ENCODE results near the gene PPEF1. TPM values are rescaled to one million over a fixed set of nuclear protein-coding genes. Genes with fewer than 3 reads are reported as not detected.

The PPEF1 gene
- total RNA-seq, 1 experiment from 2014 or later, result 0.54 TPM

DNA sequence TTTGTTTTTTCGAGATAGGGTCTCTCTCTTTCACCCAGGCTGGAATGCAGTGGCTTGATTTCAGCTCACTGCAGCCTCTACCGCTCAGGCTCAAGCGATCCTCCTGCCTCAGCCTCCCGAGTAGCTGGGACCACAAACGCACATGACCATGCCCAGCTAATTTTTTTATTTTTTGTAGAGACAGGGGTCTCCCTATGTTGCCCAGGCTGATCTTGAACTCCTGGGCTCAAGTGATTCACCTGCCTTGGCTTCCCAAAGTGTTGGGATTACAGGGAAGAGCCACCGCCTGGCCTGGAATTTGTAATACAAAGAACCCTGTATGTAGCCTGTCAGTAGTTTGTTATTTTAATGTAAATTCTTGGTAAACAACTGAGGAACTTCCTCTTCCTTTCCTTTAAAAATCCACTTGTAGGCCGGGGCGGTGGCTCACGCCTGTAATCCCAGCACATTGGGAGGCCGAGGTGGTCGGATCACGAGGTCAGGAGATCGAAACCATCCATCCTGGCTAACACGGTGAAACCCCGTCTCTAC, 157.0 kb downstream of the PPEF1 start:
- no peak overlapping the region for H3K27ac Mint-ChIP-seq (ENCODE audit: unreplicated experiment)
- H3K36me3 ChIP-seq (ENCODE audit: control insufficient read depth, insufficient read depth, low read length), result no peaks in the 10 kb centered on the region
- intact Hi-C loops (cut with micrococcal nuclease; ENCODE audit: unreplicated experiment), result no loop called here
- no peaks in the 10 kb centered on the region for H3K9me3 Mint-ChIP-seq (ENCODE audit: unreplicated experiment)
- H3K27me3 ChIP-seq (replicated peaks; ENCODE audit: control insufficient read depth, insufficient read depth, low read length), result no peaks in the 10 kb centered on the region
- peaks cover 12% of the 10 kb centered on the region for H3K4me1 Mint-ChIP-seq (ENCODE audit: low read depth, unreplicated experiment)
- BruUV-seq (replicated peaks), result no TSS peak
- no peaks in the 10 kb centered on the region for H3K36me3 Mint-ChIP-seq (ENCODE audit: insufficient read depth, unreplicated experiment)
- no peaks in the 10 kb centered on the region for H3K27me3 Mint-ChIP-seq (ENCODE audit: insufficient read depth, unreplicated experiment)
- CTCF ChIA-PET, result no interaction called here
- no peak overlapping the region for H3K4me3 ChIP-seq (ENCODE audit: low read depth, low read length)
- H3K4me3 Mint-ChIP-seq (ENCODE audit: unreplicated experiment), result no peak overlapping the region
- H3K4me1 ChIP-seq, result no peaks in the 10 kb centered on the region
- H3K9me3 ChIP-seq, result no peaks in the 10 kb centered on the region
- DNase-seq, result no peak
- POLR2A ChIA-PET, result no interaction called here
- TF ChIP-seq, protein P1, sequence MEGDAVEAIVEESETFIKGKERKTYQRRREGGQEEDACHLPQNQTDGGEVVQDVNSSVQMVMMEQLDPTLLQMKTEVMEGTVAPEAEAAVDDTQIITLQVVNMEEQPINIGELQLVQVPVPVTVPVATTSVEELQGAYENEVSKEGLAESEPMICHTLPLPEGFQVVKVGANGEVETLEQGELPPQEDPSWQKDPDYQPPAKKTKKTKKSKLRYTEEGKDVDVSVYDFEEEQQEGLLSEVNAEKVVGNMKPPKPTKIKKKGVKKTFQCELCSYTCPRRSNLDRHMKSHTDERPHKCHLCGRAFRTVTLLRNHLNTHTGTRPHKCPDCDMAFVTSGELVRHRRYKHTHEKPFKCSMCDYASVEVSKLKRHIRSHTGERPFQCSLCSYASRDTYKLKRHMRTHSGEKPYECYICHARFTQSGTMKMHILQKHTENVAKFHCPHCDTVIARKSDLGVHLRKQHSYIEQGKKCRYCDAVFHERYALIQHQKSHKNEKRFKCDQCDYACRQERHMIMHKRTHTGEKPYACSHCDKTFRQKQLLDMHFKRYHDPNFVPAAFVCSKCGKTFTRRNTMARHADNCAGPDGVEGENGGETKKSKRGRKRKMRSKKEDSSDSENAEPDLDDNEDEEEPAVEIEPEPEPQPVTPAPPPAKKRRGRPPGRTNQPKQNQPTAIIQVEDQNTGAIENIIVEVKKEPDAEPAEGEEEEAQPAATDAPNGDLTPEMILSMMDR (IDR thresholded peaks at IDR 0.05; ENCODE audit: insufficient read depth in 1 of 2, low read depth in 1 of 2, low read length in 1 of 2, severe bottlenecking in 1 of 2, unreplicated experiment in 1 of 2), result no peak

DNA sequence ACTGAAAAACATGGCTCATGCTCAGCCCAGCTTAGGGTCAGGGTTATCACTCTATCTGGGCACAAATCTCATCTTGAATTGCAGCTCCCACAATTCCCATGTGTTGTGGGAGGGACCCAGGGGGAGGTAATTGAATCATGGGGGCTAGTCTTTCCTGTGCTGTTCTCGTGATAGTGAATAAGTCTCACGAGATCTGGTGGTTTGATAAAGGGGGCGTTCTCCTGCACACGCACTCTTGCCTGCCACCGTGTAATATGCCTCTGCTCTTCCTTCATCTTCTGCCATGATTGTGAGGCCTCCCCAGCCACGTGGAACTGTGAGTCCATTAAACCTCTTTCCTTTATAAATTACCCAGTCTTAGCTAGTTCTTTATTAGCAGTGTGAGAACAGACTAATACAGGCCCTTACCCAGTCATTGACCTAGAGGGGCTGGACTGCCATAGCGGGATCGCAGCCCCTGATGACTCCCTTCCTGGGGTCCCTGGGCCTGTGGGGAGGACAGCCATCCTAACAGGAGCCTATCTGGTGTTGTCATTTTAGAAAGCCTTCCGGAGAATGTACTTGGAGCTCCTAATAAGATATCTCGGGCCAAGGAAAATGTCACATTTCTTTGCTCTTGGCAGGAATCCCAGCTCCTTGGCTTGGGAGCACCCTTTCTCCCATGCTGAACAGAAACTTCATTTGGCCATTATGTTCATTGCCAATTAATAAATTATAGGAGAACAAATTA, 163.9 kb downstream of the PPEF1 start:
- intact Hi-C loops (cut with micrococcal nuclease; ENCODE audit: unreplicated experiment), result no loop called here
- no peaks in the 10 kb centered on the region for H3K27me3 Mint-ChIP-seq (ENCODE audit: insufficient read depth, unreplicated experiment)
- no peaks in the 10 kb centered on the region for H3K36me3 Mint-ChIP-seq (ENCODE audit: insufficient read depth, unreplicated experiment)
- no peak overlapping the region for H3K4me3 Mint-ChIP-seq (ENCODE audit: unreplicated experiment)
- ChIA-PET CTCF (no interaction called here), POLR2A (no interaction called here)
- TF ChIP-seq, protein P1 (IDR thresholded peaks at IDR 0.05; ENCODE audit: insufficient read depth in 1 of 2, low read depth in 1 of 2, low read length in 1 of 2, severe bottlenecking in 1 of 2, unreplicated experiment in 1 of 2), result no peak
- Histone ChIP-seq H3K36me3 (ENCODE audit: control insufficient read depth, insufficient read depth, low read length) (no peaks in the 10 kb centered on the region), H3K9me3 (no peaks in the 10 kb centered on the region), H3K4me1 (no peaks in the 10 kb centered on the region), H3K27me3 (replicated peaks; ENCODE audit: control insufficient read depth, insufficient read depth, low read length) (no peaks in the 10 kb centered on the region), H3K4me3 (ENCODE audit: low read depth, low read length) (no peak overlapping the region)
- H3K9me3 Mint-ChIP-seq (ENCODE audit: unreplicated experiment), result no peaks in the 10 kb centered on the region
- peaks cover 6% of the 10 kb centered on the region for H3K4me1 Mint-ChIP-seq (ENCODE audit: low read depth, unreplicated experiment)
- BruUV-seq (replicated peaks), result no TSS peak
- no peak for DNase-seq
- H3K27ac Mint-ChIP-seq (ENCODE audit: unreplicated experiment), result no peak overlapping the region

DNA sequence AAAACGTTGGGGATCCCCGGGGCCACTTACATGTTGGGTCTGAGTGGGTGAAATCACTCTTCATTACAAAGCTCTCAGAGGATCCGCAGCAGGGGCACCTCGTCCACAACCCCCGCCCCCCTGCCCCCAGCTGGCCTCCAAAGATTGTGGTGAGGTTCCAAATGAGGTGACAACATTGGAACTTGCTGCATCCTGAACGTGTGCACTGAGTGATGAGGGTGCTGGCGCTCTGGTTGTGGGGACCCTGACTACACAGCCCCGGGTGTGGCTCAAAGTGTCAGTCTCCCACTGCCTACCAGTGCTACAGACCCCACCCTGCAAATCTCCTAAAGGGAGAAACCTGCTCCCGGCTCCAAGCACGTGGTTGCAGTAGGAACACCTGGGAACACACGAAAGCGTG, 164.5 kb downstream of the PPEF1 start:
- ChIA-PET CTCF (no interaction called here), POLR2A (no interaction called here)
- H3K4me1 Mint-ChIP-seq (ENCODE audit: low read depth, unreplicated experiment), result peaks cover 6% of the 10 kb centered on the region
- Histone ChIP-seq H3K4me1 (no peaks in the 10 kb centered on the region; the same call in 1 of the 2 replicates), H3K4me3 (ENCODE audit: low read depth, low read length) (no peak overlapping the region), H3K27me3 (replicated peaks; ENCODE audit: control insufficient read depth, insufficient read depth, low read length) (no peaks in the 10 kb centered on the region), H3K9me3 (no peaks in the 10 kb centered on the region), H3K36me3 (ENCODE audit: control insufficient read depth, insufficient read depth, low read length) (no peaks in the 10 kb centered on the region)
- no TSS peak for BruUV-seq (replicated peaks)
- no peak for DNase-seq
- no peaks in the 10 kb centered on the region for H3K9me3 Mint-ChIP-seq (ENCODE audit: unreplicated experiment)
- no peak overlapping the region for H3K27ac Mint-ChIP-seq (ENCODE audit: unreplicated experiment)
- H3K27me3 Mint-ChIP-seq (ENCODE audit: insufficient read depth, unreplicated experiment), result no peaks in the 10 kb centered on the region
- H3K4me3 Mint-ChIP-seq (ENCODE audit: unreplicated experiment), result no peak overlapping the region
- H3K36me3 Mint-ChIP-seq (ENCODE audit: insufficient read depth, unreplicated experiment), result no peaks in the 10 kb centered on the region
- intact Hi-C loops (cut with micrococcal nuclease; ENCODE audit: unreplicated experiment), result no loop called here
- TF ChIP-seq, protein P1 (IDR thresholded peaks at IDR 0.05; ENCODE audit: insufficient read depth in 1 of 2, low read depth in 1 of 2, low read length in 1 of 2, severe bottlenecking in 1 of 2, unreplicated experiment in 1 of 2), result no peak
